ENCODE results near the gene GFI1. TPM values are rescaled to one million over a fixed set of nuclear protein-coding genes. Genes with fewer than 3 reads are reported as not detected.

The GFI1 gene
- total and polyA plus RNA-seq, 2 experiments from 2014 or later = 0.21 TPM; not detected in 1

DNA sequence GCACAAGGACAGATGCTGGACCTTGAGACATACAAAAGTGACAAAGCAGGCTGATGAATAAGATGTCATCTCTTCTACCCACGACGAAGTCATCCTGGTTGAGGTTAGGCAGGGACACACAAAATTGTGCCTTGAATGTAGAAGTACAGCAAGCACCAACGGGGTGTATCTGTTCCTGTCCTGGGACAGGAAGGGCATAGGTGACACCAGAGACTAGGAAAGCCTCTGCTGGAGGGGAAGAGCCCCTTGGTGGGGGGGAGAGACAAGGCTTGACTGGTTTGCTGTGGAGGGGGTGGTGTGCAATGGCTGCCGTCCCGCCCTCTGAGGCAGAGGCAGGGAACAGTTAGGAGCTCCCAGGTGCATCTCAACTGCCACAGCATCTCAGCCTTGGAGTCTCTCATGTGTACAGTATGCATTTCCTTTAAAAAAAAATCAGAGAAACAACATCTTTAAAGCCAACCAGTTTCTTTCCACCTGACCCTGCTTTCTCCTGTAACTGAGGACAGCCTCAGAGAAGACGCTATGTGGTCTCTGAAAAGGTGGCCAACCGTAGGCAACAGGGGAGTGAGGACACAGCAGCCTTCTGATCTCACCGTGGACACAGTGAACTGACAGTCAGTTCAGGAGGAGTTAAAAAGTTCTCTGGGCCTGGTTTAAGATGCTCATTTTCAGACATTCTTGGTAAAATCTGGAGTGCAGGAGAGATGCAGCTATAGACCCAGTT lies 17.7 kb upstream of the GFI1 start:
- Histone ChIP-seq H3K79me2 (replicated peaks; ENCODE audit: insufficient read depth) (no peaks in the 10 kb centered on the region), H3K4me3 (no peak overlapping the region), H3K4me1 (ENCODE audit: insufficient read depth) (no peaks in the 10 kb centered on the region), H3K27ac (ENCODE audit: low read depth) (no peak overlapping the region), H3K4me2 (no peak overlapping the region), H3F3A (replicated peaks; ENCODE audit: low read depth) (no peaks in the 10 kb centered on the region), H3K9me2 (ENCODE audit: insufficient read depth) (no peaks in the 10 kb centered on the region), H4K20me1 (replicated peaks; ENCODE audit: insufficient read depth) (no peaks in the 10 kb centered on the region), H3K27me3 (ENCODE audit: insufficient read depth) (no peaks in the 10 kb centered on the region), H2AFZ (no peak overlapping the region), H3K36me3 (ENCODE audit: insufficient read depth) (no peaks in the 10 kb centered on the region)
- H3K4me3 Mint-ChIP-seq = no peak overlapping the region
- no peaks in the 10 kb centered on the region for H3K4me1 Mint-ChIP-seq
- ATAC-seq = no peak
- TF ChIP-seq, protein P1, sequence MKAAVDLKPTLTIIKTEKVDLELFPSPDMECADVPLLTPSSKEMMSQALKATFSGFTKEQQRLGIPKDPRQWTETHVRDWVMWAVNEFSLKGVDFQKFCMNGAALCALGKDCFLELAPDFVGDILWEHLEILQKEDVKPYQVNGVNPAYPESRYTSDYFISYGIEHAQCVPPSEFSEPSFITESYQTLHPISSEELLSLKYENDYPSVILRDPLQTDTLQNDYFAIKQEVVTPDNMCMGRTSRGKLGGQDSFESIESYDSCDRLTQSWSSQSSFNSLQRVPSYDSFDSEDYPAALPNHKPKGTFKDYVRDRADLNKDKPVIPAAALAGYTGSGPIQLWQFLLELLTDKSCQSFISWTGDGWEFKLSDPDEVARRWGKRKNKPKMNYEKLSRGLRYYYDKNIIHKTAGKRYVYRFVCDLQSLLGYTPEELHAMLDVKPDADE (IDR thresholded peaks at IDR 0.05) = no peak
- TF ChIP-seq ZNF114 (CRISPR knock-in tag; IDR thresholded peaks at IDR 0.05) = no peak
- TF ChIP-seq EZH2 (IDR thresholded peaks at IDR 0.05; ENCODE audit: low read depth, unreplicated experiment) = no peak
- TF ChIP-seq CREB1 (CRISPR knock-in tag; IDR thresholded peaks at IDR 0.05; ENCODE audit: low read depth) = no peak
- TF ChIP-seq, protein P2, sequence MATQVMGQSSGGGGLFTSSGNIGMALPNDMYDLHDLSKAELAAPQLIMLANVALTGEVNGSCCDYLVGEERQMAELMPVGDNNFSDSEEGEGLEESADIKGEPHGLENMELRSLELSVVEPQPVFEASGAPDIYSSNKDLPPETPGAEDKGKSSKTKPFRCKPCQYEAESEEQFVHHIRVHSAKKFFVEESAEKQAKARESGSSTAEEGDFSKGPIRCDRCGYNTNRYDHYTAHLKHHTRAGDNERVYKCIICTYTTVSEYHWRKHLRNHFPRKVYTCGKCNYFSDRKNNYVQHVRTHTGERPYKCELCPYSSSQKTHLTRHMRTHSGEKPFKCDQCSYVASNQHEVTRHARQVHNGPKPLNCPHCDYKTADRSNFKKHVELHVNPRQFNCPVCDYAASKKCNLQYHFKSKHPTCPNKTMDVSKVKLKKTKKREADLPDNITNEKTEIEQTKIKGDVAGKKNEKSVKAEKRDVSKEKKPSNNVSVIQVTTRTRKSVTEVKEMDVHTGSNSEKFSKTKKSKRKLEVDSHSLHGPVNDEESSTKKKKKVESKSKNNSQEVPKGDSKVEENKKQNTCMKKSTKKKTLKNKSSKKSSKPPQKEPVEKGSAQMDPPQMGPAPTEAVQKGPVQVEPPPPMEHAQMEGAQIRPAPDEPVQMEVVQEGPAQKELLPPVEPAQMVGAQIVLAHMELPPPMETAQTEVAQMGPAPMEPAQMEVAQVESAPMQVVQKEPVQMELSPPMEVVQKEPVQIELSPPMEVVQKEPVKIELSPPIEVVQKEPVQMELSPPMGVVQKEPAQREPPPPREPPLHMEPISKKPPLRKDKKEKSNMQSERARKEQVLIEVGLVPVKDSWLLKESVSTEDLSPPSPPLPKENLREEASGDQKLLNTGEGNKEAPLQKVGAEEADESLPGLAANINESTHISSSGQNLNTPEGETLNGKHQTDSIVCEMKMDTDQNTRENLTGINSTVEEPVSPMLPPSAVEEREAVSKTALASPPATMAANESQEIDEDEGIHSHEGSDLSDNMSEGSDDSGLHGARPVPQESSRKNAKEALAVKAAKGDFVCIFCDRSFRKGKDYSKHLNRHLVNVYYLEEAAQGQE (IDR thresholded peaks at IDR 0.05; ENCODE audit: unreplicated experiment) = no peak
- TF ChIP-seq STAT1 (IDR thresholded peaks at IDR 0.05; ENCODE audit: unreplicated experiment) = no peak
- TF ChIP-seq NANOG (IDR thresholded peaks at IDR 0.05; ENCODE audit: borderline replicate concordance) = no peak
- no peak for TF ChIP-seq JUNB (IDR thresholded peaks at IDR 0.05; ENCODE audit: unreplicated experiment)
- TF ChIP-seq, protein P3, sequence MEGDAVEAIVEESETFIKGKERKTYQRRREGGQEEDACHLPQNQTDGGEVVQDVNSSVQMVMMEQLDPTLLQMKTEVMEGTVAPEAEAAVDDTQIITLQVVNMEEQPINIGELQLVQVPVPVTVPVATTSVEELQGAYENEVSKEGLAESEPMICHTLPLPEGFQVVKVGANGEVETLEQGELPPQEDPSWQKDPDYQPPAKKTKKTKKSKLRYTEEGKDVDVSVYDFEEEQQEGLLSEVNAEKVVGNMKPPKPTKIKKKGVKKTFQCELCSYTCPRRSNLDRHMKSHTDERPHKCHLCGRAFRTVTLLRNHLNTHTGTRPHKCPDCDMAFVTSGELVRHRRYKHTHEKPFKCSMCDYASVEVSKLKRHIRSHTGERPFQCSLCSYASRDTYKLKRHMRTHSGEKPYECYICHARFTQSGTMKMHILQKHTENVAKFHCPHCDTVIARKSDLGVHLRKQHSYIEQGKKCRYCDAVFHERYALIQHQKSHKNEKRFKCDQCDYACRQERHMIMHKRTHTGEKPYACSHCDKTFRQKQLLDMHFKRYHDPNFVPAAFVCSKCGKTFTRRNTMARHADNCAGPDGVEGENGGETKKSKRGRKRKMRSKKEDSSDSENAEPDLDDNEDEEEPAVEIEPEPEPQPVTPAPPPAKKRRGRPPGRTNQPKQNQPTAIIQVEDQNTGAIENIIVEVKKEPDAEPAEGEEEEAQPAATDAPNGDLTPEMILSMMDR (conservative IDR thresholded peaks at IDR 0.05; ENCODE audit: low read depth in 2 of 2) = no peak
- TF ChIP-seq, protein P4, sequence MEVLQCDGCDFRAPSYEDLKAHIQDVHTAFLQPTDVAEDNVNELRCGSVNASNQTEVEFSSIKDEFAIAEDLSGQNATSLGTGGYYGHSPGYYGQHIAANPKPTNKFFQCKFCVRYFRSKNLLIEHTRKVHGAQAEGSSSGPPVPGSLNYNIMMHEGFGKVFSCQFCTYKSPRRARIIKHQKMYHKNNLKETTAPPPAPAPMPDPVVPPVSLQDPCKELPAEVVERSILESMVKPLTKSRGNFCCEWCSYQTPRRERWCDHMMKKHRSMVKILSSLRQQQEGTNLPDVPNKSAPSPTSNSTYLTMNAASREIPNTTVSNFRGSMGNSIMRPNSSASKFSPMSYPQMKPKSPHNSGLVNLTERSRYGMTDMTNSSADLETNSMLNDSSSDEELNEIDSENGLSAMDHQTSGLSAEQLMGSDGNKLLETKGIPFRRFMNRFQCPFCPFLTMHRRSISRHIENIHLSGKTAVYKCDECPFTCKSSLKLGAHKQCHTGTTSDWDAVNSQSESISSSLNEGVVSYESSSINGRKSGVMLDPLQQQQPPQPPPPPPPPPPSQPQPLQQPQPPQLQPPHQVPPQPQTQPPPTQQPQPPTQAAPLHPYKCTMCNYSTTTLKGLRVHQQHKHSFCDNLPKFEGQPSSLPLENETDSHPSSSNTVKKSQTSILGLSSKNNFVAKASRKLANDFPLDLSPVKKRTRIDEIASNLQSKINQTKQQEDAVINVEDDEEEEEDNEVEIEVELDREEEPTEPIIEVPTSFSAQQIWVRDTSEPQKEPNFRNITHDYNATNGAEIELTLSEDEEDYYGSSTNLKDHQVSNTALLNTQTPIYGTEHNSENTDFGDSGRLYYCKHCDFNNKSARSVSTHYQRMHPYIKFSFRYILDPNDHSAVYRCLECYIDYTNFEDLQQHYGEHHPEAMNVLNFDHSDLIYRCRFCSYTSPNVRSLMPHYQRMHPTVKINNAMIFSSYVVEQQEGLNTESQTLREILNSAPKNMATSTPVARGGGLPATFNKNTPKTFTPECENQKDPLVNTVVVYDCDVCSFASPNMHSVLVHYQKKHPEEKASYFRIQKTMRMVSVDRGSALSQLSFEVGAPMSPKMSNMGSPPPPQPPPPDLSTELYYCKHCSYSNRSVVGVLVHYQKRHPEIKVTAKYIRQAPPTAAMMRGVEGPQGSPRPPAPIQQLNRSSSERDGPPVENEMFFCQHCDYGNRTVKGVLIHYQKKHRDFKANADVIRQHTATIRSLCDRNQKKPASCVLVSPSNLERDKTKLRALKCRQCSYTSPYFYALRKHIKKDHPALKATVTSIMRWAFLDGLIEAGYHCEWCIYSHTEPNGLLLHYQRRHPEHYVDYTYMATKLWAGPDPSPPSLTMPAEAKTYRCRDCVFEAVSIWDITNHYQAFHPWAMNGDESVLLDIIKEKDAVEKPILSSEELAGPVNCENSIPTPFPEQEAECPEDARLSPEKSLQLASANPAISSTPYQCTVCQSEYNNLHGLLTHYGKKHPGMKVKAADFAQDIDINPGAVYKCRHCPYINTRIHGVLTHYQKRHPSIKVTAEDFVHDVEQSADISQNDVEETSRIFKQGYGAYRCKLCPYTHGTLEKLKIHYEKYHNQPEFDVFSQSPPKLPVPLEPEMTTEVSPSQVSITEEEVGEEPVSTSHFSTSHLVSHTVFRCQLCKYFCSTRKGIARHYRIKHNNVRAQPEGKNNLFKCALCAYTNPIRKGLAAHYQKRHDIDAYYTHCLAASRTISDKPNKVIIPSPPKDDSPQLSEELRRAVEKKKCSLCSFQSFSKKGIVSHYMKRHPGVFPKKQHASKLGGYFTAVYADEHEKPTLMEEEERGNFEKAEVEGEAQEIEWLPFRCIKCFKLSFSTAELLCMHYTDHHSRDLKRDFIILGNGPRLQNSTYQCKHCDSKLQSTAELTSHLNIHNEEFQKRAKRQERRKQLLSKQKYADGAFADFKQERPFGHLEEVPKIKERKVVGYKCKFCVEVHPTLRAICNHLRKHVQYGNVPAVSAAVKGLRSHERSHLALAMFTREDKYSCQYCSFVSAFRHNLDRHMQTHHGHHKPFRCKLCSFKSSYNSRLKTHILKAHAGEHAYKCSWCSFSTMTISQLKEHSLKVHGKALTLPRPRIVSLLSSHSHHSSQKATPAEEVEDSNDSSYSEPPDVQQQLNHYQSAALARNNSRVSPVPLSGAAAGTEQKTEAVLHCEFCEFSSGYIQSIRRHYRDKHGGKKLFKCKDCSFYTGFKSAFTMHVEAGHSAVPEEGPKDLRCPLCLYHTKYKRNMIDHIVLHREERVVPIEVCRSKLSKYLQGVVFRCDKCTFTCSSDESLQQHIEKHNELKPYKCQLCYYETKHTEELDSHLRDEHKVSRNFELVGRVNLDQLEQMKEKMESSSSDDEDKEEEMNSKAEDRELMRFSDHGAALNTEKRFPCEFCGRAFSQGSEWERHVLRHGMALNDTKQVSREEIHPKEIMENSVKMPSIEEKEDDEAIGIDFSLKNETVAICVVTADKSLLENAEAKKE (CRISPR knock-in tag; IDR thresholded peaks at IDR 0.05) = no peak
- no peak for TF ChIP-seq EZH2phosphoT487 (IDR thresholded peaks at IDR 0.05; ENCODE audit: unreplicated experiment)
- H3K27me3 Mint-ChIP-seq (ENCODE audit: insufficient read depth, low read depth, poor library complexity) = peaks cover 3% of the 10 kb centered on the region
- H3K27ac Mint-ChIP-seq = no peak overlapping the region
- H3K36me3 Mint-ChIP-seq (ENCODE audit: low read depth) = no peaks in the 10 kb centered on the region
- no peak for DNase-seq (ENCODE audit: low spot score)
- no peaks in the 10 kb centered on the region for H3K9me3 Mint-ChIP-seq
